Muscle of arm (tissue), 12 donors: ENCODE measurements around the gene PRODH2. TPM values are rescaled to one million over a fixed set of nuclear protein-coding genes. Genes with fewer than 3 reads are reported as not detected.
A peak's percentile ranks its signal among the peaks of the same experiment; 100 is the strongest.
"Not testable (repeated sequence)": the region's sequence is repeated elsewhere in the genome, so short reads cannot be mapped to it uniquely, and the experiment has no call there.

ENCODE experiments used
- DNase-seq: peaks from one replicate; pipeline ENCODE4 v3.0.0-alpha.2; 2013
- polyA plus RNA-seq, 12 donors: library from polyadenylated mRNA; unstranded; fragments of 120-200 nt; gene quantifications; one replicate each; pipeline ENCODE4 v1.2.1, GENCODE V29; 2013; ENCODE audit not compliant: insufficient read length in 12 of 12

The PRODH2 gene
- polyA plus RNA-seq, 12 donors = 0.80 TPM; not detected in 11

- no peak for DNase-seq
Observed at GRCh38 chr19:35781650-35782049, 31.0 kb downstream of the PRODH2 start.

GRCh38 chr19:35780717-35781116 is 31.9 kb downstream of the PRODH2 start:
- no peak for DNase-seq

GRCh38 chr19:35780058-35780457 is 32.6 kb downstream of the PRODH2 start:
- no peak for DNase-seq

- DNase-seq = no peak
Observed at GRCh38 chr19:35779033-35779432, 33.6 kb downstream of the PRODH2 start.

- no peak for DNase-seq
Observed at GRCh38 chr19:35777961-35778360, 34.7 kb downstream of the PRODH2 start.

GRCh38 chr19:35777086-35777841 is 35.4 kb downstream of the PRODH2 start:
- DNase-seq = no peak

- DNase-seq = no peak
Observed at GRCh38 chr19:35776102-35776788, 36.4 kb downstream of the PRODH2 start.

DNA sequence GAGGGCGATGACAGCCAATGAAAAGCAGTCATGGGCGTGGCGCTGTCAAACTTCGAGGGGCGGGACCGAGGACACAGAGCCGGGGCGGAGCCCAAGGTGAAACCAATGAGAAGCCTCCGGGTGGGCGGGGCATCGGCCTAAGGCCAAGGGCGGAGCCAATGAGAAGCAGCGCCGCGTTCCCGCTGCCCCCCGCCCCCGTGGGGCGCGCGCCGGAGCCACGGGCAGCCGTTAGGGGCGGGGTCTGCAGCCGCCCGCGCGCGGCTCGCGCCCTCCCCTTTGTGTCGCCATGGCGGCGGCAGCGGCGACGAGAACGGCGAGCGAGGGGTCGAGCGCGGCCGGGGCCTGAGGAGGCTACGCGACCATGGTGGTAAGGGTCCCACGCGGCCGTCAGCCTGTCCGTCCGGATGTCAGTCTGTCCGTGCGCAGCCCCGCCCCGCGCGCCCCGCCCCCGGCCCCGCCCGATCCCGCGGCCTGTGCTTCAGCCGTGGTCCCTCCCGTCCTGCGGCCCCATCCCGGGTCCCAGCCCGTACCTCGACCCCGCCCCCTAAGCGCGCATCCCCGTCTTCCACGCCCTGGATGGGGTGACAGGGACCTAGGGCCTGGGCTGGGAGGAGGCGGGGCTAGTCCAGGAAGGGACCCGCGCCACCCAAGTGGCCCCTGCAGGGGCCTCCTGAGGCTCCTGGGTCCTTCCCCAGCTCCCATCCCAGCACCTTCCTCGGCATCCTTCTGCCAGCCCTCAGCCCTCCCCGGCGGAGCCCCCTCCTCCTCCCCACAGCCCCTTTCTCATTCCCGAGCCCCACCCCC is 37.1 kb downstream of the PRODH2 start, which contains the start of gene ARHGAP33:
Gene ARHGAP33, plus strand, starts transcription at position 267 of the 804 bp plus-strand sequence. Its CDS starts 95 bp downstream, at position 362.
- peak; percentile 98 for DNase-seq

- DNase-seq = no peak
Observed at GRCh38 chr19:35775046-35775297, 37.7 kb downstream of the PRODH2 start.

GRCh38 chr19:35774274-35775045 is 38.2 kb downstream of the PRODH2 start:
- no peak for DNase-seq

- no peak for DNase-seq
Observed at GRCh38 chr19:35773020-35773806, 39.4 kb downstream of the PRODH2 start.

DNA sequence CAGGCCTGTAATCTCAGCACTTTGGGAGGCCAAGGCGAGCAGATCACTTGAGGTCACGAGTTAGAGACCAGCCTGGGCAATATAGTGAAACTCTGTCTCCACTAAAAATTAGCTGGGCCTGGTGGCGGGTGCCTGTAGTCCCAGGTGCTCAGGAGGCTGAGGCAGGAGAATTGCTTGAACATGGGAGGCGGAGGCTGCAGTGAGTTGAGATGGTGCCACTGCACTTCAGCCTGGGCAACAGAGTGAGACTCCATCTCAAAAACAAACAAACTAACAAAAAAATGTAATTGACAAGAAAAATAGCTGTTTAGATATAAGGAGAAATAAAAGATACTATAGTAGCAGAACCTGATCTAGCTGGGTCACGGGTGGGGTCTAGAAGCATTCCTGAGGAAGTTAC is 40.3 kb downstream of the PRODH2 start:
- not testable (repeated sequence) for DNase-seq

GRCh38 chr19:35768082-35768421 is 44.6 kb downstream of the PRODH2 start:
- no peak for DNase-seq

DNA sequence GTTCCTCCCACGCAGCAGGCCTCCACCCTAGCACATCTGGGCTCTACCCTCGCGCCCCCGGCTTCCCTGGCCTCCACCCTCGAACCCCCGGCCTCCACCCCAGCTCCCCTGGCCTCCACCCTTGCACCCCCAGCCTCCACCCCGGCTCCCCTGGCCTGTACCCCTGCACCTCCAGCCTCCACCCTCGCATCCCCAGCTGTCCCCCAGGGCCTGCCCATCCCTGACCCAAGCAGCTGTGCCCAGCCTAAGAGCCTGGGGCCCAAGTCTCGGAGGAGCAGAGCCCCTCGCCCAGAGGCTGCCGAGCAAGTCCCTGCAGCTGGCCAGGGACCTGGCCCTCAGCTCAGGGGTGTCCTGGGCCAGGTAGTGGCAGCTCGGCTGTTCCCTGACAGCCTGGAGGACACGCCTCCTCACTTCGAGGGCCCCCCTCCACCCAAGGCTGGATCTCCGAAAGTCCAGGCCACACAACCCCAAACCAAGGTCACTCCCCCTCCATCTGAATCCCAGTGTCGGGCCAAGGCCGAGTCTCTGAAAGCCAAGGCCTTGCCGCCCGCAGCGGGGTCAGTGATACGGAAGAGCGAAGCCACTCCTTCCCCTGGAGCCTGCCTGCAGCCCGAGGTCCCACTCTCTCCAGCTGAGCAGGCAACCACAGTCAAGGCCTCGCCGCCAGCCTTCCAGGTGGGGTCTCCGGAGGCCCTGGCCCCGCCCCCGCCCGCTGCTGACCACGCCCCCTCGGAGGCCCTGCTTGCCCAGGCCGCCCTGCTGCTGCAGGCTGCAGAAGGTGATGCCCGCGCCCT is 45.2 kb downstream of the PRODH2 start:
- no peak for DNase-seq

DNA sequence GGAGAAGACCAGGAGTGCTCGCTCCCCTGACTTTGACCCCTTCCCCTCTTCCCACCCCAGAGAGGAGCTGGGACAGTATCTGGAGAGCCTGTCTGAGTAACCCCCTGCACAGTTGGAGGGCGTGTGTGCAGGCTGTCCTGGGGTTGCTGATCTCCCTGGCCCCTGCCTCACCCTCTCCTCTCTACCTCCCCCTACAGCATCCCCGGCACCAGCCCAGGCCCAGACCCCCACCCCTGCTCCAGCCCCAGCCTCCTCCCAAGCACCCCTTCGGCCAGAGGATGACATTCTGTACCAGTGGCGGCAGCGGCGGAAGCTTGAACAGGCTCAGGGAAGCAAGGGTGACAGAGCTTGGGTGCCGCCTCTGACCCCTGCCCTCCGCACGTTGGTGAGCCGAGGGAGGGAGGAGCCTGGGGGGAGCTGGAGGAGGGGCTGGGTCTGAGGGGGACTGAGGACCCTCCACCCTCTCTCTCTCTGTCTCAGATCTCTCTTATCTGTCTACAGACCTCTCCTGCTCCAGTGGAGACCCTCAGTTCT is 46.0 kb downstream of the PRODH2 start:
- no peak for DNase-seq

DNA sequence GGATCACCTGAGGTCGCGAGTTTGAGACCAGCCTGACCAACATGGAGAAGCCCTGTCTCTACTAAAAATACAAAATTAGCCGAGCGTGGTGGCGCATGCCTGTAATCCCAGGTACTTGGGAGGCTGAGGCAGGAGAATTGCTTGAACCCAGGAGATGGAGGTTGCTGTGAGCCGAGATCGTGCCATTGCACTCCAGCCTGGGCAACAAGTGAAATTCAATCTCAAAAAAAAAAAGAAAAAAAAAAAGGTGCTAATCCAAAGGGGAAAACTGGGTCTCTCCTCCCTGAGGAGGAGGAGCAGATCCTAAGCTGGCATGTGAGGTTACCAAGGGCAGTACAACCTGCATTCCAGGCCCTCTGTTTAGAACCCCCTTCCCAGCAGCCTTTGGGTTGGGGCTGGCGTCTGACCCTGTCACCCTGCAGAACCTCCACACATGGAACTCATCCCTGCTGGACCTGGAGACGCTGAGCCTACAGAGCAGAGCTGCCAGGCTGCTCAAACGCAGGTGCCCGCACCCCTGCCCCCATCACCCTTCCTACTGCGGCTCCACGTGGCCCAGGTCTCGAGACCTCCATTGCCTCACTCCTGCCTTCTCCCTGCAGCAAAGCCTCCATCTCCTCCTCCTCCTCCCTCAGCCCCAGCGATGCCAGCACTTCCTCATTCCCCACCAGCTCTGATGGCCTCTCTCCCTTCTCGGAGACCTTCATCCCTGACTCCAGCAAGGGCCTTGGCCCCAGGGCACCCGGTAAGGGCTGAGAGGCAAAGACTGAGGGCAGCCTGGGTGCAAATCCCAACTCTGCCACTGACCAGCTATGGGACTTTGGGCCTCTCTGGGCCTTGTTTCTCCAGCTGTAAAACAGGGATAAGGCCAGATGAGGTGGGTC is 48.0 kb downstream of the PRODH2 start:
- no peak for DNase-seq

DNA sequence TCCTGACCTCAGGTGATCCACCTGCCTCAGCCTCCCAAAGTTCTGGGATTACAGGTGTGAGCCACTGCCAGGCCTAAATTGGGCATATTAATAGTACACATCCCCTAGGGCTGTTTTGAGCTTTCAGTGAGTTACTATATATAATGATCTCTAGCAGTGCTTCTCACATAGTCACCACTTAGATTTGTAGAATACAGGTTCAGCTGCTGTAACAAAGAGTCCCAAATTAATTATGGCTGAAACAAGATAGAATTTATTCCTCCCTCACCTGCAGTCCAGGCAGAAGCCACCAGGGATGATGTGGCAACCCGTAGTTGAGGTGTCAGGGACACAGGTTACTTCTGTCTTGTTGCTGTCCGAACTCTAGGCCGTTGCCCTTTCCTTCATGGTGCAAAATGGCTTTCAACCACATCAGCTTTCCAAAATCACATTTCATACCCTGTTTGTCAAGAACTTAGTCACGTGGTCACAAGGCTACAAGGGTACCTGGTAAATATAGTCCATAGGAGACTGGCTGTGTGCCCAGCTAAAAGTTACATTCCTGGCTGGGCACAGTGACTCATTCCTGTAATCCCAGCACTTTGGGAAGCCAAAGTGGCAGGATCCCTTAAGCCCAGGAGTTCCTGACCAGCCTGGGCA is 51.8 kb downstream of the PRODH2 start:
- no peak for DNase-seq

- no peak for DNase-seq
Observed at GRCh38 chr19:35759697-35760096, 52.9 kb downstream of the PRODH2 start.
